A673 (cell line): ENCODE data around the gene AGPAT3.

Experiments
- CTCF ChIP-seq: fragments of 300-800, 200-600 bp; sonication (generic); conservative IDR thresholded peaks from 2 replicates; pipeline ENCODE4 v1.5.1; 2017; ENCODE audit warnings: low read depth, mild to moderate bottlenecking, antibody characterized with exemption, low read length, moderate library complexity, mixed read lengths
- EZH2 ChIP-seq: fragments of 200-600 bp; sonication (generic); IDR thresholded peaks from 2 replicates; pipeline ENCODE4 v1.6.1; 2017; ENCODE audit warnings: borderline replicate concordance, low read depth, mild to moderate bottlenecking, mixed read lengths, antibody characterized with exemption, low read length; ENCODE audit not compliant: poor library complexity, severe bottlenecking

- TF ChIP-seq CTCF = no peak
- TF ChIP-seq EZH2 = no peak
Observed at GRCh38 chr21:43958364-43959158, 93.5 kb downstream of the AGPAT3 start.
